Measurements from ENCODE around the gene SH2B3. TPM values are rescaled to one million over a fixed set of nuclear protein-coding genes. Genes with fewer than 3 reads are reported as not detected.

SH2B3 gene
- total and polyA plus RNA-seq, 9 of the 15 experiments (the other 6 are each of a cell fraction or from before 2014, with no cell fraction given): 10.8 to 75.3 (median 37.4) TPM

DNA sequence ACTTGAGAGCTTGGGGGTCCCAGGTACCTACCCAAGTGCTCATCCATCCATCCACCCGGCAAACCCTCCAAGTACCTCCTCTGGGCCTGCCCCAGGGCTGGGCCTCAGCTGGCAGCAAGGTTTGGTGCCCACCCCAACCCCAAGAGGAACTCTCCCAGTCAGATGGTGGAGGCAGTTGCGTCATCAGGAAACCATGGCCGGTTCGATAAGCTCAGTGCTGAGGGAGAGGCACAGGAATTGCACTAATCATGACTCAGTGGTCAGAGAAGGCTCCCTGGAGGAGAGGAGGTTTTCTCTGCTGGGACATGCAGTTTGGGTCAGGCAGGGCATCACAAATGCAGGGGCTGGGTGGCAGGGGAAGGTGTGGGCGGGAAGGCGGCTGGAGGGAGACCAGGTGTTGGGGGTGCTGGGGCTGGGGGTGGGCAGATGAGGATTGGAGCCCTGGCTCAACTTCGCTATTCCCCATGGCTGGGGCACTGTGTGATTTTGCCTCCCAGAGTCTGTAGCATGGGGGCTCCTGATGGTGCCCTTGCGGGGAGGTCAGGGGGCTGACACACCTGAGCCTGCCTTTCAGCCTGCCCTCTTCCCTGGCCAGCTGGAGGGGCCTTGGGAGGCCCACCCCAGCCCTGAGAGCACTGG, 32.2 kb downstream of the SH2B3 start (continued):
- no peak for TF ChIP-seq MEF2A (IDR thresholded peaks at IDR 0.05; ENCODE audit: control insufficient read depth, low read depth, low read length)
- peak; percentile 73 for TF ChIP-seq SMARCA4 (IDR thresholded peaks at IDR 0.05)
- TF ChIP-seq SRSF7 (optimal IDR thresholded peaks at IDR 0.05; ENCODE audit: low read depth, low read length): no peak
- no peak for TF ChIP-seq HNRNPK (IDR thresholded peaks at IDR 0.05; ENCODE audit: low read depth, low read length, poor library complexity, severe bottlenecking)
- TF ChIP-seq MTF1 (CRISPR knock-in tag; IDR thresholded peaks at IDR 0.05; ENCODE audit: borderline replicate concordance): no peak
- peak; percentile 52; the same call in 1 of the 2 replicates for TF ChIP-seq EP300 (IDR thresholded peaks at IDR 0.05; ENCODE audit: low read length)
- TF ChIP-seq GABPB1 (CRISPR knock-in tag; IDR thresholded peaks at IDR 0.05): 0 out of 2 replicates have a peak, but pooled peaks have one; percentile 38
- TF ChIP-seq ZC3H11A (IDR thresholded peaks at IDR 0.05; ENCODE audit: low read depth, low read length): no peak
- no peak for TF ChIP-seq NCOA4 (IDR thresholded peaks at IDR 0.05; ENCODE audit: partially characterized antibody)
- 0 out of 4 replicates have a peak, but pooled peaks of 1 of the 2 experiments have one; percentile 25 for TF ChIP-seq RCOR1 (IDR thresholded peaks at IDR 0.05; ENCODE audit: borderline replicate concordance in 1 of 2, low read depth in 2 of 2, low read length in 2 of 2)
- no peak for TF ChIP-seq NR1H2 (CRISPR knock-in tag; IDR thresholded peaks at IDR 0.05)
- TF ChIP-seq CEBPB (tag; IDR thresholded peaks at IDR 0.05): peak; percentile 94
- TF ChIP-seq, protein P1, sequence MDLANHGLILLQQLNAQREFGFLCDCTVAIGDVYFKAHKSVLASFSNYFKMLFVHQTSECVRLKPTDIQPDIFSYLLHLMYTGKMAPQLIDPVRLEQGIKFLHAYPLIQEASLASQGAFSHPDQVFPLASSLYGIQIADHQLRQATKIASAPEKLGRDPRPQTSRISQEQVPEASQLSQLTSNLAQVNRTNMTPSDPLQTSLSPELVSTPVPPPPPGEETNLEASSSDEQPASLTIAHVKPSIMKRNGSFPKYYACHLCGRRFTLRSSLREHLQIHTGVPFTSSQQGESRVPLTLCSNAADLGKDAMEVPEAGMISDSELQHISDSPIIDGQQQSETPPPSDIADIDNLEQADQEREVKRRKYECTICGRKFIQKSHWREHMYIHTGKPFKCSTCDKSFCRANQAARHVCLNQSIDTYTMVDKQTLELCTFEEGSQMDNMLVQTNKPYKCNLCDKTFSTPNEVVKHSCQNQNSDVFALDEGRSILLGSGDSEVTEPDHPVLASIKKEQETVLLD (IDR thresholded peaks at IDR 0.05): peak; percentile 44; the same call in 1 of the 2 replicates
- no peak for TF ChIP-seq CREB1 (IDR thresholded peaks at IDR 0.05)
- TF ChIP-seq CREB1 (CRISPR knock-in tag; IDR thresholded peaks at IDR 0.05): 0 out of 2 replicates have a peak, but pooled peaks have one; percentile 29
- TF ChIP-seq NR2F6 (CRISPR knock-in tag; IDR thresholded peaks at IDR 0.05): no peak
- TF ChIP-seq SRSF9 (IDR thresholded peaks at IDR 0.05; ENCODE audit: borderline replicate concordance, low read depth, low read length): no peak
- TF ChIP-seq CHD4 (IDR thresholded peaks at IDR 0.05; ENCODE audit: insufficient read depth, insufficient replicate concordance, low read depth, low read length, poor library complexity, severe bottlenecking): no peak
- TF ChIP-seq CEBPG (CRISPR knock-in tag; IDR thresholded peaks at IDR 0.05): peak; percentile 93
- TF ChIP-seq CEBPG (tag; conservative IDR thresholded peaks at IDR 0.05 in 1 of 2, IDR thresholded peaks at IDR 0.05 in 1 of 2): peak; percentile 77 to 95; a peak in 3 of 4 replicates
- TF ChIP-seq CBX3 (IDR thresholded peaks at IDR 0.05; ENCODE audit: borderline replicate concordance in 1 of 2, low read length in 2 of 2): no peak
- TF ChIP-seq CTBP1 (IDR thresholded peaks at IDR 0.05; ENCODE audit: borderline replicate concordance): 0 out of 2 replicates have a peak, but pooled peaks have one; percentile 18
